Esophagus (tissue), 2 donors: Measurements from ENCODE around the gene LRP1B. TPM values are rescaled to one million over a fixed set of nuclear protein-coding genes. Genes with fewer than 3 reads are reported as not detected.
"Not testable (repeated sequence)": the region's sequence is repeated elsewhere in the genome, so short reads cannot be mapped to it uniquely, and the experiment has no call there.

Experiments used
- H3K27ac ChIP-seq, 2 donors: one replicate each; pipeline ENCODE4 v1.5.1; 2013; ENCODE audit warnings: low read depth in 2 of 2, mild to moderate bottlenecking in 2 of 2, inconsistent platforms in 1 of 2, low read length in 1 of 2, moderate library complexity in 1 of 2
- H3K27me3 ChIP-seq, 2 donors: one replicate each; pipeline ENCODE4 v1.6.1; 2013; ENCODE audit warnings: low read length in 2 of 2, control low read depth in 1 of 2, mild to moderate bottlenecking in 1 of 2; ENCODE audit not compliant: insufficient read depth in 2 of 2, control insufficient read depth in 1 of 2
- H3K36me3 ChIP-seq, 2 donors: one replicate each; pipeline ENCODE4 v1.6.1; 2013; ENCODE audit warnings: low read length in 1 of 2; ENCODE audit not compliant: control insufficient read depth in 2 of 2, insufficient read depth in 2 of 2
- H3K4me1 ChIP-seq, 2 donors: one replicate each; pipeline ENCODE4 v1.6.1; 2013; ENCODE audit warnings: low read length in 1 of 2; ENCODE audit not compliant: control insufficient read depth in 2 of 2, insufficient read depth in 2 of 2
- H3K4me3 ChIP-seq, 2 donors: one replicate each; pipeline ENCODE4 v1.5.1; 2013; ENCODE audit warnings: low read length in 2 of 2, mild to moderate bottlenecking in 2 of 2, low read depth in 1 of 2, moderate library complexity in 1 of 2
- H3K9me3 ChIP-seq, 2 donors: one replicate each; pipeline ENCODE4 v1.6.1; 2013; ENCODE audit warnings: mild to moderate bottlenecking in 2 of 2, low read depth in 1 of 2, low read length in 1 of 2, moderate library complexity in 1 of 2; ENCODE audit not compliant: control insufficient read depth in 2 of 2, insufficient read depth in 1 of 2
- WGBS, 2 donors: extraction: QIAGEN DNeasy Blood & Tissue Kit; methylation state at CpG; one replicate each; pipeline ENCODE4 v1.1.7; 2013; 5-methylcytosine and 5-hydroxymethylcytosine counted together
- polyA plus RNA-seq, 2 donors: library from polyadenylated mRNA; stranded (reverse); fragments of 200-250 nt; gene quantifications; one replicate each; pipeline ENCODE4 v1.2.3, GENCODE V29; 2013
- donor health status: healthy with polysubstance abuse.
- donor health status: Bipolar disorder and iron deficiency.

Gene LRP1B
- polyA plus RNA-seq, 2 donors, result 0.02 to 0.10 TPM

GRCh38 chr2:140442319-140442718 lies 1688.5 kb downstream of the LRP1B start:
- Histone ChIP-seq H3K4me3 (no peak overlapping the region), H3K4me1 (no peaks in the 10 kb centered on the region), H3K36me3 (no peaks in the 10 kb centered on the region), H3K27me3 (no peaks in the 10 kb centered on the region), H3K9me3 (no peaks in the 10 kb centered on the region), H3K27ac (no peak overlapping the region)
- WGBS, 2 donors, result 60% methylated on average over 7 of the region's 7 CpGs

DNA sequence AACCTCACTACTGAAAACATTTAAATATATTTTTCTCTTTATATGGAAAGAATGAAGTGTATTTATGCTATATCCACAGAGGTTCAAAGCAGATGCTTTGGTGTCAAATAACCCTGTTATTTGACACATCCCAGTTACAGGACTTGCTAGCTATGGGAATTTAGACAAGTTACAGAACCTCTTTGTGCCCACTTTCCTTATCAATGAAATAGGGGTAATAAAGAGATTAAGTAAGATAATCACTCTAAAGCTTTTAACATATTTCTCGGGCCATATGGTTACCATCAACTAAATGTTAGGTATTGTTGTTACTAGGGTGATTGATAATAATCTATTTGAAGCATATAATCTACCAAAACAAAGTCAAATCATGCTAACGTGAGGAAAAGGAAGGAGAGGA lies 1690.0 kb downstream of the LRP1B start:
- Histone ChIP-seq H3K9me3 (no peaks in the 10 kb centered on the region), H3K4me3 (no peak overlapping the region), H3K27me3 (no peaks in the 10 kb centered on the region), H3K27ac (no peak overlapping the region), H3K36me3 (no peaks in the 10 kb centered on the region), H3K4me1 (no peaks in the 10 kb centered on the region)
- 22 to 39% methylated on average over 2 of the region's 2 CpGs for WGBS, 2 donors

DNA sequence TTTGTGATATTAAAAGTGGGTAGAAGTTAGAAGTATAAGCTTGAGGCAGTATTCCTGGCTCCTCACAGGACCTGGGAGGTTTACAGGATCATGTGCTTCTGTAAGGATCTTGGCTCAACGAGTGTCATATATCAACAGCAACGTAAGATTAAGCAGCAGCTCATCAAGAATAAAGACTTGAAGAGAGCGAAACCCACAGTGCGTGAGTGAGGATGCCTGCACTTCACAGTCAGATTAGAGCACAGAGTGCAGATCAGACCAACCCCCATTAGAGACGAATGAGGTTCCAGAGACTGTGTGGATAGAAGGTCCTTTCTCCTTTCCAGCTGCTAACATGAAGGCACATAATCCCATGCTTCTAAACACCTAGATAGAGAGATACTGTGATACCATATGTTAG lies 1693.9 kb downstream of the LRP1B start:
- Histone ChIP-seq H3K9me3 (no peaks in the 10 kb centered on the region), H3K4me1 (no peaks in the 10 kb centered on the region), H3K36me3 (no peaks in the 10 kb centered on the region), H3K4me3 (no peak overlapping the region), H3K27ac (no peak overlapping the region), H3K27me3 (no peaks in the 10 kb centered on the region)
- 74 to 75% methylated on average over 5 of the region's 5 CpGs for WGBS, 2 donors

DNA sequence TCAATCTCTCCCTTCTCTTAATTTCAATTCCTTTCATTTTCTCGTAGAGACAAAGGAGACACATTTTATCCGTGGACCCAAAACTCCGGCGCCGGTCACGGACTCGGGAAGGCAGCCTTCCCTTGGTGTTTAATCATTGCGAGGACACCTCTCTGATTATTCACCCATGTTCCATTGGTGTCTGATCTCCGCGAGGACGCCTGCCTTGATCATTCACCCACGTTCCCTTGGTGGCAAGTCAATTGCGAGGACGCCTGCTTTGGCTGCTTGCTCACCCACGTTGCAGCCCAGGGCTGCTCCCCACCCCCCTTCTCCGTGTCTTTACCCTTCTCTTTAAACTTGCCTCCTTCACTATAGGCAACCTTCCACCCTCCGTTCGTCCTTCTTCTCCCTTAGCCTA lies 1703.8 kb downstream of the LRP1B start:
- H3K4me3 ChIP-seq, H3K9me3 ChIP-seq, H3K27ac ChIP-seq, H3K4me1 ChIP-seq, H3K27me3 ChIP-seq, H3K36me3 ChIP-seq: not testable (repeated sequence)
- WGBS, 2 donors, result 92 to 93% methylated on average over 18 of the region's 18 CpGs

DNA sequence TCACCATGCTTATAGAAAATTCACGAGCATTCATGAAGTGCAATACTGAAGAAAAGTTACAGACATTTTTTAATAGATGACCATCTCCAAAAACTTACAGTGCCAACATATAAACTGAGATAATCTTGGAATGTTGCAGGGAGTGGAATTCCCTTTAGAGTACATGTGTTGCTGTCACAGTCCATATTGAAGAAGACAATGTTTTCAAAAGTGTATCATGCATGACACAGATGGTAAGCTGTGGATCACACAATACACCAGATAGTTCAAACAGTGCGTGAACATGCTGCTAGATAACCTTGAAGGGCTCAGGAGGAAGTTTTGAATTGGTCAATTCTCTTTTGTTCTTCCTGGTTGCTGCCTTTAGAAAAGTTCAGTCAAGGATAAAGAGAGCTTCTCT lies 1706.3 kb downstream of the LRP1B start:
- Histone ChIP-seq H3K9me3 (peaks cover 0 to 2% of the 10 kb centered on the region in 2 donors), H3K36me3 (no peaks in the 10 kb centered on the region), H3K27ac (no peak overlapping the region), H3K27me3 (no peaks in the 10 kb centered on the region), H3K4me3 (no peak overlapping the region), H3K4me1 (no peaks in the 10 kb centered on the region)
- WGBS, 2 donors, result 66 to 77% methylated on average over 2 of the region's 2 CpGs

DNA sequence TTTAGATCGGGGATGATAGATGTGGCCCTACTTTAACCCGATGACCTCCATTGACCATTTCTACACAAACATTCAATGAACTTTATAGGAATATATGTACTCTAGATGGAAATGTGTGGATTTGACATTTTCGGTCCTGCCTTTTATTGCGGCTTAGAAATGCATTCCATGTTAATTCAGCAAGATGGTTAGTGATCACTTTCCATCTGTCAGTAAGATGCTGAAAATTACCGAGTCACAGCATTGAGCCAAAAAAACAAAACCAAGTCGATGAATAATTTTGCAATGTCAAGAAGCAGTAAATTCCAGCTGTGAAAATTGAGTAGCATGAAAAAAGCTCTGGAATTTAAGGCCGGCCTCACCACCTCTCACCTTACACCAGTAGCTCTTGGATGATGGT lies 1708.1 kb downstream of the LRP1B start:
- no peak overlapping the region for H3K4me3 ChIP-seq
- H3K36me3 ChIP-seq, result no peaks in the 10 kb centered on the region
- H3K27me3 ChIP-seq, result no peaks in the 10 kb centered on the region
- WGBS, 2 donors, result 83 to 90% methylated on average over 7 of the region's 7 CpGs
- H3K27ac ChIP-seq, result no peak overlapping the region
- H3K9me3 ChIP-seq, result no peaks in the 10 kb centered on the region
- H3K4me1 ChIP-seq, result no peaks in the 10 kb centered on the region

GRCh38 chr2:140417504-140417903 lies 1713.3 kb downstream of the LRP1B start:
- H3K27me3 ChIP-seq, result no peaks in the 10 kb centered on the region
- H3K4me3 ChIP-seq, result no peak overlapping the region
- H3K36me3 ChIP-seq, result no peaks in the 10 kb centered on the region
- no peaks in the 10 kb centered on the region for H3K4me1 ChIP-seq
- WGBS, 2 donors, result 59 to 72% methylated on average over 3 of the region's 3 CpGs
- peaks cover 0 to 1% of the 10 kb centered on the region in 2 donors for H3K9me3 ChIP-seq
- no peak overlapping the region for H3K27ac ChIP-seq

- H3K4me3 ChIP-seq, result no peak overlapping the region
- no peaks in the 10 kb centered on the region for H3K27me3 ChIP-seq
- 57 to 63% methylated on average over 1 of the region's 1 CpG for WGBS, 2 donors
- no peaks in the 10 kb centered on the region for H3K4me1 ChIP-seq
- H3K27ac ChIP-seq, result no peak overlapping the region
- H3K36me3 ChIP-seq, result no peaks in the 10 kb centered on the region
- H3K9me3 ChIP-seq, result peaks cover 0 to 1% of the 10 kb centered on the region in 2 donors
These were observed 1714.2 kb downstream of the LRP1B start for GRCh38 chr2:140416577-140416976.

- not testable (repeated sequence) for H3K27ac ChIP-seq, H3K27me3 ChIP-seq, H3K36me3 ChIP-seq, H3K9me3 ChIP-seq, H3K4me1 ChIP-seq, H3K4me3 ChIP-seq
- 53% methylated on average over 4 of the region's 4 CpGs for WGBS, 2 donors
These were observed 1715.8 kb downstream of the LRP1B start for GRCh38 chr2:140415035-140415434.

DNA sequence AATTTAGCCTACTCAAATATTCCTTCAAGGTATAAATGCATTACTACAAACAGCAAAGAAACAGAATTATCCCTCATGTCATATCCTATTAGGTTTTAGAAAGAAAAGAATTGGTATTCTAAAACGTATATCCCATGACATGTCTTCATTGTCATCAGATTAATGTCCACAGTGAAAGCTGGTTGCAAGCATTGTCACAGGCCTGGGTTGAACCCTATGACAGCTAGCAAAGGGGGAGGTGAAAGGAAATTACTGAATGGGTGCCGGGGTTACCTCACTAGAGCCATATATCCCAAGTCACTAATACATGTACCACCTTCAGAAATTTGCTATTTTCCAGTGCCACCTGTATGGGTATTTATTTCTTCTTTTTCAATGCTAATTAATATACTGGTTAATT lies 1720.1 kb downstream of the LRP1B start:
- WGBS, 2 donors, result 60 to 65% methylated on average over 2 of the region's 2 CpGs
- Histone ChIP-seq H3K27ac (no peak overlapping the region), H3K4me1 (no peaks in the 10 kb centered on the region), H3K36me3 (no peaks in the 10 kb centered on the region), H3K9me3 (no peaks in the 10 kb centered on the region), H3K4me3 (no peak overlapping the region), H3K27me3 (no peaks in the 10 kb centered on the region)
